ENCODE measurements around the gene TMEFF2.

Gene TMEFF2

GRCh38 chr2:192023006-192023405 is 171.7 kb downstream of the TMEFF2 start:
- no peak overlapping the region for H3K4me3 ChIP-seq (ENCODE audit: low read depth, low read length)

GRCh38 chr2:192017844-192018243 is 176.9 kb downstream of the TMEFF2 start:
- no peak for TF ChIP-seq CTCF (IDR thresholded peaks at IDR 0.05; ENCODE audit: low read depth, low read length)
- no peak overlapping the region for H3K4me3 ChIP-seq (ENCODE audit: low read depth, low read length)

More at GRCh38 chr2:192023006-192023405, 171.7 kb downstream of the TMEFF2 start:
- TF ChIP-seq CTCF (IDR thresholded peaks at IDR 0.05; ENCODE audit: low read depth, low read length), result no peak

- no peak for TF ChIP-seq CTCF (IDR thresholded peaks at IDR 0.05; ENCODE audit: low read depth, low read length)
- H3K4me3 ChIP-seq (ENCODE audit: low read depth, low read length), result no peak overlapping the region
These were observed 178.5 kb downstream of the TMEFF2 start for GRCh38 chr2:192016265-192016664.

GRCh38 chr2:192013211-192013610 is 181.5 kb downstream of the TMEFF2 start:
- no peak for TF ChIP-seq CTCF (IDR thresholded peaks at IDR 0.05; ENCODE audit: low read depth, low read length)
- no peak overlapping the region for H3K4me3 ChIP-seq (ENCODE audit: low read depth, low read length)

- H3K4me3 ChIP-seq (ENCODE audit: low read depth, low read length), result no peak overlapping the region
- TF ChIP-seq CTCF (IDR thresholded peaks at IDR 0.05; ENCODE audit: low read depth, low read length), result no peak
These were observed 183.5 kb downstream of the TMEFF2 start for GRCh38 chr2:192011196-192011595.

GRCh38 chr2:192010073-192010472 is 184.7 kb downstream of the TMEFF2 start:
- TF ChIP-seq CTCF (IDR thresholded peaks at IDR 0.05; ENCODE audit: low read depth, low read length), result no peak
- no peak overlapping the region for H3K4me3 ChIP-seq (ENCODE audit: low read depth, low read length)

GRCh38 chr2:192007581-192008228 is 187.0 kb downstream of the TMEFF2 start:
- no peak overlapping the region for H3K4me3 ChIP-seq (ENCODE audit: low read depth, low read length)
- TF ChIP-seq CTCF (IDR thresholded peaks at IDR 0.05; ENCODE audit: low read depth, low read length), result no peak

Measured in WI38 (cell line).